ENCODE results near the gene ZBTB3. TPM values are rescaled to one million over a fixed set of nuclear protein-coding genes. Genes with fewer than 3 reads are reported as not detected.

The ZBTB3 gene
- total and polyA plus RNA-seq, 2 of the 13 experiments (the other 11 are each of a cell fraction or from before 2014, with no cell fraction given): 3.4 to 5.2 TPM

- peak; percentile 18; the same call in 1 of the 2 replicates for TF ChIP-seq ZBTB40 (IDR thresholded peaks at IDR 0.05)
- TF ChIP-seq ZBTB40 (CRISPR knock-in tag; IDR thresholded peaks at IDR 0.05): peak; percentile 76; the same call in 1 of the 2 replicates
- TF ChIP-seq, protein P1, sequence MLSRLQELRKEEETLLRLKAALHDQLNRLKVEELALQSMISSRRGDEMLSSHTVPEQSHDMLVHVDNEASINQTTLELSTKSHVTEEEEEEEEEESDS (CRISPR knock-in tag; IDR thresholded peaks at IDR 0.05; ENCODE audit: borderline replicate concordance): 0 out of 2 replicates have a peak, but pooled peaks have one; percentile 15
- TF ChIP-seq NCOR1 (IDR thresholded peaks at IDR 0.05; ENCODE audit: borderline replicate concordance, low read length): no peak
- TF ChIP-seq HNRNPH1 (optimal IDR thresholded peaks at IDR 0.05; ENCODE audit: low read depth, low read length): no peak
- TF ChIP-seq SATB2 (CRISPR knock-in tag; IDR thresholded peaks at IDR 0.05): no peak
- 0 out of 2 replicates have a peak, but pooled peaks have one; percentile 31 for TF ChIP-seq ZNF30 (CRISPR knock-in tag; IDR thresholded peaks at IDR 0.05)
- no peak for TF ChIP-seq ZNF577 (CRISPR knock-in tag; IDR thresholded peaks at IDR 0.05; ENCODE audit: borderline replicate concordance, low read depth)
- TF ChIP-seq RFX5 (IDR thresholded peaks at IDR 0.05; ENCODE audit: low read depth, low read length): no peak
- no peak for TF ChIP-seq ZNF33A (CRISPR knock-in tag; IDR thresholded peaks at IDR 0.05; ENCODE audit: borderline replicate concordance)
- 0 out of 2 replicates have a peak, but pooled peaks have one; percentile 69 for TF ChIP-seq ZNF468 (CRISPR knock-in tag; IDR thresholded peaks at IDR 0.05)
- peak; percentile 61; the same call in 1 of the 2 replicates for TF ChIP-seq ZNF770 (CRISPR knock-in tag; IDR thresholded peaks at IDR 0.05)
- TF ChIP-seq RARA (CRISPR knock-in tag; IDR thresholded peaks at IDR 0.05): 0 out of 2 replicates have a peak, but pooled peaks have one; percentile 17
- TF ChIP-seq NPAS2 (CRISPR knock-in tag; IDR thresholded peaks at IDR 0.05; ENCODE audit: borderline replicate concordance): no peak
- peak; percentile 50; the same call in 1 of the 2 replicates for TF ChIP-seq MEF2D (CRISPR knock-in tag; IDR thresholded peaks at IDR 0.05)
- peak; percentile 47; the same call in 1 of the 2 replicates for TF ChIP-seq GATA4 (IDR thresholded peaks at IDR 0.05; ENCODE audit: borderline replicate concordance, low read depth)
- TF ChIP-seq THYN1 (CRISPR knock-in tag; IDR thresholded peaks at IDR 0.05; ENCODE audit: borderline replicate concordance, low read depth): no peak
- TF ChIP-seq DNMT1 (CRISPR knock-in tag; IDR thresholded peaks at IDR 0.05): no peak
Measured at GRCh38 chr11:62791501-62792201, 37.7 kb upstream of the ZBTB3 start, which contains the start of gene TMEM223 (continued).
